Keratinocyte (primary cell): ENCODE results near the gene BRD1. TPM values are rescaled to one million over a fixed set of nuclear protein-coding genes. Genes with fewer than 3 reads are reported as not detected.

Experiments used
- DNase-seq: peaks from one replicate; pipeline ENCODE4 v3.0.0-alpha.2; 2011; ENCODE audit warnings: low read depth, missing footprints, low spot score
- FAIRE-seq: peaks from 2 replicates; lab custom pipeline; 2011; peaks lifted over from hg19 to GRCh38; lab: Jason Lieb, UNC
- H2AFZ ChIP-seq: 2 replicates; pipeline ENCODE4 v1.6.0; 2012; ENCODE audit warnings: low read length, control low read depth, inconsistent platforms; ENCODE audit not compliant: control insufficient read depth
- H3K27ac ChIP-seq: 2 replicates; pipeline ENCODE4 v1.5.1; 2011; ENCODE audit warnings: low read length; ENCODE audit not compliant: control insufficient read depth, insufficient read depth
- H3K27me3 ChIP-seq: 3 replicates; pipeline ENCODE4 v1.6.0; 2011; ENCODE audit warnings: low read length; ENCODE audit not compliant: control insufficient read depth, insufficient read depth; ENCODE audit errors: extremely low read depth
- H3K36me3 ChIP-seq, 2 experiments: 2 replicates in 1 of 2; 3 replicates in 1 of 2; pipeline ENCODE4 v1.5.1; 2011; ENCODE audit warnings: low read length in 2 of 2, mild to moderate bottlenecking in 1 of 2; ENCODE audit not compliant: control insufficient read depth in 2 of 2, insufficient read depth in 2 of 2; ENCODE audit errors: extremely low read depth in 1 of 2
- H3K4me1 ChIP-seq: 3 replicates; pipeline ENCODE4 v1.5.1; 2011; ENCODE audit warnings: low read length; ENCODE audit not compliant: control insufficient read depth, insufficient read depth; ENCODE audit errors: extremely low read depth
- H3K4me2 ChIP-seq: 3 replicates; pipeline ENCODE4 v1.6.0; 2011; ENCODE audit warnings: low read depth, low read length; ENCODE audit not compliant: control insufficient read depth, insufficient read depth; ENCODE audit errors: extremely low read depth
- H3K4me3 ChIP-seq, 3 experiments: fragments of 200-600 bp in 1 of 3; sonication (generic) in 1 of 3; 2 replicates in 2 of 3; 3 replicates in 1 of 3; pipeline ENCODE4 v1.5.1; 2011 to 2016; ENCODE audit warnings: low read length in 3 of 3, mild to moderate bottlenecking in 3 of 3, control low read depth in 2 of 3, inconsistent platforms in 1 of 3, low read depth in 1 of 3, mixed read lengths in 1 of 3, mixed run types in 1 of 3, moderate library complexity in 1 of 3; ENCODE audit not compliant: control insufficient read depth in 2 of 3, insufficient read depth in 2 of 3; ENCODE audit errors: extremely low read depth in 1 of 3
- H3K79me2 ChIP-seq: 2 replicates; pipeline ENCODE4 v1.6.0; 2012; ENCODE audit warnings: low read length; ENCODE audit not compliant: control insufficient read depth, insufficient read depth
- H3K9ac ChIP-seq: 3 replicates; pipeline ENCODE4 v1.6.0; 2011; ENCODE audit warnings: low read length; ENCODE audit not compliant: control insufficient read depth, insufficient read depth; ENCODE audit errors: extremely low read depth
- H3K9me1 ChIP-seq: 3 replicates; pipeline ENCODE4 v1.6.0; 2011; ENCODE audit warnings: low read length; ENCODE audit not compliant: control insufficient read depth, insufficient read depth; ENCODE audit errors: extremely low read depth
- H3K9me3 ChIP-seq: 2 replicates; pipeline ENCODE4 v1.5.1; 2012; ENCODE audit warnings: low read depth, low read length; ENCODE audit not compliant: control insufficient read depth
- H4K20me1 ChIP-seq: 3 replicates; pipeline ENCODE4 v1.6.0; 2011; ENCODE audit warnings: low read length; ENCODE audit not compliant: control insufficient read depth, insufficient read depth; ENCODE audit errors: extremely low read depth
- CTCF ChIP-seq, 3 experiments: IDR thresholded peaks in 1 of 3; conservative IDR thresholded peaks in 1 of 3; optimal IDR thresholded peaks in 1 of 3; 2 replicates in 2 of 3; 3 replicates in 1 of 3; pipeline versions ENCODE3 to v1.5.1; 2011; ENCODE audit warnings: low read length in 3 of 3, mild to moderate bottlenecking in 3 of 3, moderate library complexity in 2 of 3, control low read depth in 1 of 3, inconsistent platforms in 1 of 3; ENCODE audit not compliant: insufficient read depth in 2 of 3; ENCODE audit errors: extremely low read depth in 1 of 3
- EZH2 ChIP-seq: IDR thresholded peaks from one replicate; pipeline ENCODE4 v1.6.1; 2012; ENCODE audit warnings: inconsistent platforms, mild to moderate bottlenecking, low read length, moderate library complexity
- dilution Hi-C: fragments of 300-500 bp; cut with MboI; formaldehyde crosslinking; loops from one replicate; pipeline ENCODE4 v1.7.0; 2020; ENCODE audit warnings: low sequenced_read_pairs; ENCODE audit not compliant: extremely low pct_ligation_motif_present
- polyA plus RNA-seq, 5 experiments: library from polyadenylated mRNA; depleted of rRNA in 3 of 5; stranded (reverse) in 3 of 5; stranded (forward) in 1 of 5; unstranded in 1 of 5; fragments of >200 nt; gene quantifications; 1 replicate in 1 of 5; 2 replicates in 3 of 5; 3 replicates in 1 of 5; pipeline versions ENCODE4 v1.2.1 to v1.2.3, GENCODE V29; 2011 to 2012; ENCODE audit warnings: missing spikeins in 2 of 5, low read depth in 1 of 5, low replicate concordance in 1 of 5

The BRD1 gene
- polyA plus RNA-seq, 1 donor (not counting 4 experiments of a cell fraction or from before 2014, with no cell fraction given) = 4.3 TPM

GRCh38 chr22:49850959-49851802 is 23.5 kb upstream of the BRD1 start:
- DNase-seq (no peak), FAIRE-seq (no peak)
- Histone ChIP-seq H3K9me1 (peaks cover 6% of the 10 kb centered on the region), H2AFZ (no peak overlapping the region), H3K9me3 (no peaks in the 10 kb centered on the region), H3K4me3 (no peak overlapping the region), H3K4me1 (peaks cover 13% of the 10 kb centered on the region), H3K9ac (no peak overlapping the region), H3K27ac (no peak overlapping the region), H3K36me3 (no peaks in the 10 kb centered on the region), H3K79me2 (peaks cover 22% of the 10 kb centered on the region), H3K27me3 (peaks cover 41% of the 10 kb centered on the region), H4K20me1 (peaks cover 3% of the 10 kb centered on the region), H3K4me2 (no peak overlapping the region)
- dilution Hi-C loops = no loop called here
- TF ChIP-seq EZH2 (no peak), CTCF (optimal IDR thresholded peaks at IDR 0.05 in 1 of 3, IDR thresholded peaks at IDR 0.05 in 1 of 3, conservative IDR thresholded peaks at IDR 0.05 in 1 of 3; ENCODE audit: extremely low read depth in 1 of 3, insufficient read depth in 2 of 3, low read length in 3 of 3) (no peak)

DNA sequence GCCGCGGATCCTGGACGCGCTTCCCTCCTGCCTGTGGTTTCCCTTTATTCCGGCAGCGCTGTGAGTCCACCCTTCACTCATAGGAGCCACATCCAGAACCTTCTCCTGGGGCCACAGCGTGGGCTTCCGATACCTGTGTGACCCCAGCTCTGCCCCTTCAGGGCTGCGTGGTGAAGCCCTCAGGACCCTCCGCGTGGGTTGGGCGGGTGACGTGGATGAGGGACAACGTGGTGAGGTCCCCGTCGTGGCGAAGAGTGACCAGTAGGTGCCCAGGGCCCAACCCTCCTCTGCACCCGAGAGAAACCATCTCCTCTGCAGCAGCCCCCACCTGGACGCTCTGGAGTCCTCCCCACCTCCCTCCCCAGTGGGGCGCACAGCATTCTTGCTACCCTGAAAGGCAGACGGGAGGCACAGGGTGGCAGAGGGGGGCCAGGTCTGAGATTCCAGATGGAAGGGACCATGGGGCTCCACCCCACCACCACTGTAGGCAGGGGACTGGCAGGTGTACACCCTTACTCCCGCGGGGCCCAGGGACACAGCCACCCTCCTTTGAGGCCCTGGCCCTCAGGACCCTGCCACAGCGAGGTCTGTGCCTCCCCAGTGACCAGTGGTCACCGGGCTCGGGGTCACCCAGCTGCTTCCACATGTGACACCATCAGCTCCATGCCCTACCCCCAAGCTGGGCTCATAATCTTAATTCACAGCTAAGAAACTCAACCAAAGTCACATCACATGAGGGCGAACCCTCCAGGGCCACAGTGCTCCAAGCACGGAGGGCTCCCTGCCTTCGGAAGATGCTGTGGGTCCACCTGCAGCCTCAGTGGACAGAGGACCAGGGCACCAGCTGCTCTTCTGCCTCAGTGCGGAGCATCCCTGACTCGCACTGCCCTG is 22.6 kb upstream of the BRD1 start:
- FAIRE-seq (no peak), DNase-seq (no peak)
- Histone ChIP-seq H3K27me3 (peaks cover 44% of the 10 kb centered on the region), H3K9ac (no peak overlapping the region), H3K4me2 (no peak overlapping the region), H4K20me1 (peaks cover 2% of the 10 kb centered on the region), H3K4me3 (no peak overlapping the region), H3K36me3 (no peaks in the 10 kb centered on the region), H3K9me1 (no peaks in the 10 kb centered on the region), H3K9me3 (no peaks in the 10 kb centered on the region), H3K79me2 (peaks cover 12% of the 10 kb centered on the region), H3K4me1 (peaks cover 6% of the 10 kb centered on the region), H2AFZ (no peak overlapping the region), H3K27ac (no peak overlapping the region)
- dilution Hi-C loops = no loop called here
- TF ChIP-seq EZH2 (no peak), CTCF (optimal IDR thresholded peaks at IDR 0.05 in 1 of 3, IDR thresholded peaks at IDR 0.05 in 1 of 3, conservative IDR thresholded peaks at IDR 0.05 in 1 of 3; ENCODE audit: extremely low read depth in 1 of 3, insufficient read depth in 2 of 3, low read length in 3 of 3) (no peak)
